ENCODE results near the gene TP63. TPM values are rescaled to one million over a fixed set of nuclear protein-coding genes. Genes with fewer than 3 reads are reported as not detected.
A peak's percentile ranks its signal among the peaks of the same experiment; 100 is the strongest.

The TP63 gene
- total and polyA plus RNA-seq, 9 donors: 7.0 to 26.5 (median 14.8) TPM

DNA sequence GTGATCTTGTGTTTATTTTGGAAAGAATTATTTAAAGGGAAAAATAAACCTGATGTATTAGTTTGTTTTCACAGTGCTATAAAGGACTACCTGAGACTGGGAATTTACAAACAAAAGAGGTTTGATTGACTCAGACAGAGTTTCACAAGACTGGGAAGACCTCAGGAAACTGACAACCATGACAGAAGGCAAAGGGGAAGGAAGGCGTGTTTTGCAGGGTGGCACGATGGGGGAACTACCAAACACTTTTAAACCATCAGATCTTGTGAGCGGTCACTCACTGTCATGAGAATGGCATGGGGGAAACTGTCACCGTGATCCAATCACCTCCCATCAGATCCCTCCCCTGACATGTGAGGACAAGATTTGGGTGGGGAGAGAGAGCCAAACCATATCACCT lies 87.0 kb downstream of the TP63 start:
- Histone ChIP-seq H3K27me3 (ENCODE audit: control insufficient read depth, insufficient read depth, low read length) (no peaks in the 10 kb centered on the region), H3K4me3 (ENCODE audit: low read length) (no peak overlapping the region), H3K36me3 (ENCODE audit: control insufficient read depth, insufficient read depth, low read length) (no peaks in the 10 kb centered on the region), H3K27ac (ENCODE audit: low read length) (no peak overlapping the region), H3K4me1 (ENCODE audit: control insufficient read depth, insufficient read depth, low read length) (no peaks in the 10 kb centered on the region), H3K9me3 (replicated peaks; ENCODE audit: control insufficient read depth, low read depth, low read length) (no peaks in the 10 kb centered on the region)
- no CpG with 5 or more reads among the region's 4 CpGs for WGBS (ENCODE audit: insufficient coverage)
- no peak for DNase-seq

DNA sequence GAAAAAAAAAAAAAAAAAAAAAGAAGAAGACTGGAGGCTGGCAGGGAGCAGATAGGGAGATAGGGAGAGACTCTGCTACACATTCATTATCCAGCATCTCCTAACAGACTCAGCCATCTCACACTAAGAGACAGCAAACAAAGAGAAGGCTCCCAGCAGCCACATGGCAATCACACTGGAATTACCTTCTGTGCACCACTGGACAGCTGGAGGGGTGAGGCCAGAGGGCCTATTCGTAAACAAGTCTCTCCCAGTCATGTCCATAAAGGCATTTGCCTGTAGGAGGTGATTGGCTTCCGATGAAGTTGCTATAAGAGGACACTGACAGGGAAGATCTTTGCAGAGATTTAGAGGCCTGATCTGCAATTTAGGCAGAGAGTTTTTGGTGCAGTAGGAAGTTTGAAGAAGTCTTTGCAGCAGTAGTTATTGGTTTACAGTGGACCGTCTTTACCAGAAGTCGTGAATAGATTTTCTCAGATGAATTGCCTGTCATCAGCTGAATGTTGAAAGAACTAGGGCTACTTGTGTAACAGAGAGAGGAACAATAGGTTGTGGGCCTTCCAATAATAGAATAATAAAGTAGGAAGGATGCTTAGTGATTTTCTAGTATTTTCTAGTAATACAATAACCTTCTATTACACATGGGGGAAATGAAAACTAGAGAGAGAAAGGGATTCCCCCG lies 89.7 kb downstream of the TP63 start:
- WGBS (ENCODE audit: insufficient coverage): 74% methylated on average over 3 of the region's 5 CpGs
- Histone ChIP-seq H3K36me3 (ENCODE audit: control insufficient read depth, insufficient read depth, low read length) (no peaks in the 10 kb centered on the region), H3K4me3 (ENCODE audit: low read length) (no peak overlapping the region), H3K9me3 (replicated peaks; ENCODE audit: control insufficient read depth, low read depth, low read length) (no peaks in the 10 kb centered on the region), H3K27ac (ENCODE audit: low read length) (no peak overlapping the region), H3K27me3 (ENCODE audit: control insufficient read depth, insufficient read depth, low read length) (no peaks in the 10 kb centered on the region), H3K4me1 (ENCODE audit: control insufficient read depth, insufficient read depth, low read length) (no peaks in the 10 kb centered on the region)
- DNase-seq: no peak

GRCh38 chr3:189721873-189722665 lies 90.9 kb downstream of the TP63 start:
- WGBS (ENCODE audit: insufficient coverage): 42% methylated on average over 2 of the region's 8 CpGs
- Histone ChIP-seq H3K4me3 (ENCODE audit: low read length) (no peak overlapping the region), H3K27ac (ENCODE audit: low read length) (no peak overlapping the region)

GRCh38 chr3:189724356-189724755 lies 93.2 kb downstream of the TP63 start:
- Histone ChIP-seq H3K27ac (ENCODE audit: low read length) (peak overlapping the region; percentile 29), H3K4me1 (ENCODE audit: control insufficient read depth, insufficient read depth, low read length) (no peaks in the 10 kb centered on the region), H3K27me3 (ENCODE audit: control insufficient read depth, insufficient read depth, low read length) (no peaks in the 10 kb centered on the region), H3K4me3 (ENCODE audit: low read length) (no peak overlapping the region), H3K36me3 (ENCODE audit: control insufficient read depth, insufficient read depth, low read length) (no peaks in the 10 kb centered on the region), H3K9me3 (replicated peaks; ENCODE audit: control insufficient read depth, low read depth, low read length) (no peaks in the 10 kb centered on the region)
- WGBS (ENCODE audit: insufficient coverage): 46% methylated on average over 2 of the region's 4 CpGs
- peak; percentile 94 for DNase-seq

More at GRCh38 chr3:189721873-189722665, 90.9 kb downstream of the TP63 start:
- no peaks in the 10 kb centered on the region for H3K9me3 ChIP-seq (replicated peaks; ENCODE audit: control insufficient read depth, low read depth, low read length)
- no peaks in the 10 kb centered on the region for H3K27me3 ChIP-seq (ENCODE audit: control insufficient read depth, insufficient read depth, low read length)
- H3K36me3 ChIP-seq (ENCODE audit: control insufficient read depth, insufficient read depth, low read length): no peaks in the 10 kb centered on the region
- H3K4me1 ChIP-seq (ENCODE audit: control insufficient read depth, insufficient read depth, low read length): no peaks in the 10 kb centered on the region
- DNase-seq: no peak

DNA sequence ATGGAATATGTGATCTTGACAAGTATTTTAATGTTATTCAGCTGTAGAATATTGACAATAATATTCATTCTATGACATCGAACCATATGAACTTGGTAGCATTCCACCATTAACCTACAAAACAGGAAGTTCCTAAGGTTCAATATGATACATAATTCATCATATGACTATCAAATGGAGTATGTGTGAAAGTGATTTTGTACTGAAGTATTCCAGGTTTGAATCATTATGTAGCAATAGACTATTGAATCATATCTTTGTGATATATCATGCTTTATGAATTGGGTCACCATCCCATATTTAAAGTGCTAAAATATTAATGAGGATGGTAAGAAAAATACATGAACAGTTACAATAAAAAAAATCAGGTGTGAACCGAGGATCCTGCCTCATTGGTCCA lies 95.1 kb downstream of the TP63 start:
- no peaks in the 10 kb centered on the region for H3K36me3 ChIP-seq (ENCODE audit: control insufficient read depth, insufficient read depth, low read length)
- no peak overlapping the region for H3K27ac ChIP-seq (ENCODE audit: low read length)
- no peak overlapping the region for H3K4me3 ChIP-seq (ENCODE audit: low read length)
- no peaks in the 10 kb centered on the region for H3K27me3 ChIP-seq (ENCODE audit: control insufficient read depth, insufficient read depth, low read length)
- H3K4me1 ChIP-seq (ENCODE audit: control insufficient read depth, insufficient read depth, low read length): no peaks in the 10 kb centered on the region
- no peaks in the 10 kb centered on the region for H3K9me3 ChIP-seq (replicated peaks; ENCODE audit: control insufficient read depth, low read depth, low read length)
- no peak for DNase-seq
- WGBS (ENCODE audit: insufficient coverage): 100% methylated on average over 1 of the region's 2 CpGs

- WGBS (ENCODE audit: insufficient coverage): no CpG with 5 or more reads among the region's 1 CpG
- no peaks in the 10 kb centered on the region for H3K36me3 ChIP-seq (ENCODE audit: control insufficient read depth, insufficient read depth, low read length)
- no peak overlapping the region for H3K4me3 ChIP-seq (ENCODE audit: low read length)
- no peaks in the 10 kb centered on the region for H3K4me1 ChIP-seq (ENCODE audit: control insufficient read depth, insufficient read depth, low read length)
- no peaks in the 10 kb centered on the region for H3K27me3 ChIP-seq (ENCODE audit: control insufficient read depth, insufficient read depth, low read length)
- H3K27ac ChIP-seq (ENCODE audit: low read length): no peak overlapping the region
- no peak for DNase-seq
- H3K9me3 ChIP-seq (replicated peaks; ENCODE audit: control insufficient read depth, low read depth, low read length): no peaks in the 10 kb centered on the region
These were observed 96.0 kb downstream of the TP63 start for GRCh38 chr3:189727158-189727557.

DNA sequence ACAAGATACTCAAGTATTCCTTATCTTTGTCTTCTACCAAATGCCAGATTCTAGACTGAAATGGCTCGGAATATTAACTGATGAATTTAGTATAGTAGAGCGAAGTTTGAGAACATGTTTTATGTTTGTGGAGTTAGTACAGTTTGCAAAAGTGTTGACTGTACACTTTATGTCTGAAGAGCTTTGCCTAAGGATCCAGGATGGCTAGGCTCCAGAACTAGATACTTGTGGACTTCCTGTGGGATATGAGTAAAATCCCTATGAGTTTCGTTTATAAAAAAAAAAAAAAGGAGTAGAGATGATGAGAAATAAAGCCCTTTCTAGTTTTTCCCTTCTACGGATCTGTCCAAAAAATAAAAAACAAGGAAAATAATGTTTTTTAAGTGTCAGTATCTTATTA lies 96.7 kb downstream of the TP63 start:
- Histone ChIP-seq H3K4me1 (ENCODE audit: control insufficient read depth, insufficient read depth, low read length) (no peaks in the 10 kb centered on the region), H3K9me3 (replicated peaks; ENCODE audit: control insufficient read depth, low read depth, low read length) (no peaks in the 10 kb centered on the region), H3K36me3 (ENCODE audit: control insufficient read depth, insufficient read depth, low read length) (no peaks in the 10 kb centered on the region), H3K27me3 (ENCODE audit: control insufficient read depth, insufficient read depth, low read length) (no peaks in the 10 kb centered on the region), H3K27ac (ENCODE audit: low read length) (peak overlapping the region; percentile 39), H3K4me3 (ENCODE audit: low read length) (no peak overlapping the region)
- WGBS (ENCODE audit: insufficient coverage): 17% methylated on average over 1 of the region's 4 CpGs
- DNase-seq: peak; percentile 93

DNA sequence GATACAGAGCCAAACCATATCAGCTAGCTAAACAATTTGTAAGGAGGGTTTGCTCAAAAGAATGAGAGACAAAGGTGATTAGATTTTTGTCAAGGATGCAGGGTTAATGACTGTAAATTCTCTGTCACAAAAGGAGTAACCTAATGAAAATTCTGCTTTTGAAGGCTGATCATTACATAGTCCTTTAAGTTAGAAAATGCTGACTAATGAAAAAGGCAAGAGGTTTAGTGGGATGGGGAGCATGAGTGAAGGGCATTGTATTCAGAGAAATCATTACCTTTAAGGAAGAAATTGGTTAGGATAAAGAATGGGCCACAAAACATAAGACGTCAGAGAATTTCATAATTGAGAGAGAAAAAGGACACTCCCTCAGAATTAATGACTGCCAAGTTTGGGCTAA lies 97.7 kb downstream of the TP63 start:
- H3K4me1 ChIP-seq (ENCODE audit: control insufficient read depth, insufficient read depth, low read length): no peaks in the 10 kb centered on the region
- DNase-seq: no peak
- H3K27me3 ChIP-seq (ENCODE audit: control insufficient read depth, insufficient read depth, low read length): no peaks in the 10 kb centered on the region
- no peak overlapping the region for H3K27ac ChIP-seq (ENCODE audit: low read length)
- H3K9me3 ChIP-seq (replicated peaks; ENCODE audit: control insufficient read depth, low read depth, low read length): no peaks in the 10 kb centered on the region
- no peaks in the 10 kb centered on the region for H3K36me3 ChIP-seq (ENCODE audit: control insufficient read depth, insufficient read depth, low read length)
- no CpG with 5 or more reads among the region's 1 CpG for WGBS (ENCODE audit: insufficient coverage)
- H3K4me3 ChIP-seq (ENCODE audit: low read length): no peak overlapping the region

DNA sequence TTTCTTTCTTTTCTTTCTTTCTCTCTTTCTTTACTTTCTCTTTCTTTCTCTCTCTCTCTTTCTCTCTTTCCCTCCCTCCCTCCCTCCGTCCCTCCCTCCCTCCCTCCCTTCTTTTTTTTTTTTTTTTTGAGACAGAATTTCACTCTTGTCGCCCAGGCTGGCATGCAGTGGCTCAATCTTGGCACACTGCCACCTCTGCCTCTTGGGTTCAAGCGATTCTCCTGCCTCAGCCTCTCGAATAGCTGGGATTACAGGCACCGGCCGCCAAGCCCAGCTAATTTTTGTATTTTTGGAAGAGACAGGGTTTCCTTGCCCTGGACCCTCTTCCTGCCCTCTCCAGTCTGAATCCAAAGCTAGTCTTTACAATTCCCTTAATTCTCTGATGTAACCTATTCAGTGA lies 102.9 kb downstream of the TP63 start:
- Histone ChIP-seq H3K27me3 (ENCODE audit: control insufficient read depth, insufficient read depth, low read length) (no peaks in the 10 kb centered on the region), H3K27ac (ENCODE audit: low read length) (no peak overlapping the region), H3K4me1 (ENCODE audit: control insufficient read depth, insufficient read depth, low read length) (no peaks in the 10 kb centered on the region), H3K9me3 (replicated peaks; ENCODE audit: control insufficient read depth, low read depth, low read length) (no peaks in the 10 kb centered on the region), H3K36me3 (ENCODE audit: control insufficient read depth, insufficient read depth, low read length) (no peaks in the 10 kb centered on the region), H3K4me3 (ENCODE audit: low read length) (no peak overlapping the region)
- no peak for DNase-seq
- no CpG with 5 or more reads among the region's 6 CpGs for WGBS (ENCODE audit: insufficient coverage)

GRCh38 chr3:189735913-189736312 lies 104.7 kb downstream of the TP63 start:
- Histone ChIP-seq H3K27ac (ENCODE audit: low read length) (no peak overlapping the region), H3K36me3 (ENCODE audit: control insufficient read depth, insufficient read depth, low read length) (no peaks in the 10 kb centered on the region), H3K4me1 (ENCODE audit: control insufficient read depth, insufficient read depth, low read length) (no peaks in the 10 kb centered on the region), H3K9me3 (replicated peaks; ENCODE audit: control insufficient read depth, low read depth, low read length) (no peaks in the 10 kb centered on the region), H3K4me3 (ENCODE audit: low read length) (no peak overlapping the region), H3K27me3 (ENCODE audit: control insufficient read depth, insufficient read depth, low read length) (no peaks in the 10 kb centered on the region)
- no peak for DNase-seq

All from muscle of leg (tissue), 11 donors.